GM19397 (cell line): Measurements from ENCODE around the gene NRARP.

Source experiments
- ATAC-seq: cut with Tn5 transposase; IDR thresholded peaks from one replicate; pipeline ENCODE4 v1.9.1; 2021; ENCODE audit warnings: mild to moderate bottlenecking, moderate library complexity; ENCODE audit not compliant: unreplicated experiment

The NRARP gene

DNA sequence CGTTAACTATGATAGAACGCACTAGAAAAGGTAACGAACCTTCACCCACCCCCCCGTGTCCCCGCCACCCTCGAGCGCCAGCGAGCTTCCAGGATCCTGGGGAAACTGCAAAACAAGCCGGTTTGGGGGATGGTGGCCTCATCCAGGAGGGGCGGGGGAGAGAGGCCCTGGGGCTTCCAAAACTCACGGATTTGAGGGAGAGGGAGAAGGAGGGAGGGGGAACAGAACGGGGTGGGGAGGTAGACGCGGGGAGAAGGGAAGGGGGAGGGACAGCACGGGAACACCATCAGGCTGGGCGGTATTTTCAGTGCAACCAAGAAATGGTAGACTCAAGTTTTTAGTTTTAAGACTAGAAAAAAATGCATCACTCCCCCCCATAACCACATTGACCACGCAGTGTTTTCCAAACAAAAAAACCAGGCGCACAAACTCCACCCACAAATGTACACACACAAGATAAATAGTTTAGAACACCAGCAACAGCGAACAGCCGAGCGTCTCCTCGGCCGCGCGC, 1.4 kb downstream of the NRARP start:
- ATAC-seq, result no peak

- no peak for ATAC-seq
These were observed 2.1 kb downstream of the NRARP start for GRCh38 chr9:137299938-137300337.

DNA sequence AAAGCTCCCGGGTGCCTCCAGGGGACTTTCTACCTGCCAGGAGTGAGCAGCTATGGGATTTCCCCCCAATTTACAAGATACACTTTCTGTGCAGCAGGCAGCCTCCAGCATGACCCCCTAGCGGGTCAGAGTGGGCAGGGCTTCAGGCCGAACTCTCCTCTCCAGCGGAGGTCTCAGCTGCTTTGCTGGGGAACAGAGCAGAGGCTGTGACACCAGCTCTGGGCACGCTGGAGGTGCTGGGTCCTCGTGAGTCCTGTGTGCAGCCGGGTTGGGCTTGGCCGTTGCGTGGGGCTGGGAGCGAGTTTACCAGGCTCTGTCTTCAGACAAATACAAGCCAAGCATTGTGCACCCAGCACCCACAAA, 2.9 kb downstream of the NRARP start:
- no peak for ATAC-seq

DNA sequence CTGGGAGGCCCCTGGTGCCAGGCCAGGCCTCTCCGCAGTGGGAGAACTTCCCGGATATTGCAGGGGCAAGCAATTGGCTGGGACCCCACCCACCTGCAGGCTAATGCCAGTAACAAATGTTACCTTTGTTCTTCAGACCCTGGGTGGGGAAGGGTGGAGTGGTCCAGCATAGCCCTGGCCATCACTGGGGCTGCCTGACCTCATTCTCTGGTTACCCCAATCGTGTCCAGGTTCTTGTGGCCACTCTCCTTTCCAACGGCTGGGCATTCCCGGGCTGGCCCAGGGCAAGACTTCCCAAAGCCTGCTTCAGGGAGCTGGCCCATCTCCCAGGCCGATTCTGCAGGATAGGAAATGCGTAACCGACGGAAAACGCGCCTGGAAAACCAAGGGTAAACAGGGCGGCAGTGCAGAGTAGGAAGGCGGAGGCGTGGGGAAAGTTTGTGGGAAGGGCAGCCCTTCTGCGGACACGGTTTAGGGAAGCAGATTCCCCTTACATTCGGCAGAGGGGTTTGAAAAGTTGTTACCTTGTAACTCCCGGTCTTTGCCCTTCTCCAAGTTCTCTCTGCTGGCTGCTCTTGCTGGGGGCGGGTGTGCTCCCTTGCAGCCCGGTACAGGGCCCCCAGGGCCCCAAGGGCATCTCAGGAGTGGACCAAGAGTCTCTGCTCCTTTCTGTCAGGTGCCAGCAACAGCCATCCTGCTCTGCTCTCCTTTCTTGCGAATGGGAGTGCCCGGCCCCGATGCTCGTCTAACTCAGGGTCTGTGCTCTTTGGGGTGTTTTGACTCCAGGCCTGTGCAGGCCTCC, 3.5 kb downstream of the NRARP start:
- ATAC-seq, result no peak

GRCh38 chr9:137297966-137298365, 4.1 kb downstream of the NRARP start:
- no peak for ATAC-seq

DNA sequence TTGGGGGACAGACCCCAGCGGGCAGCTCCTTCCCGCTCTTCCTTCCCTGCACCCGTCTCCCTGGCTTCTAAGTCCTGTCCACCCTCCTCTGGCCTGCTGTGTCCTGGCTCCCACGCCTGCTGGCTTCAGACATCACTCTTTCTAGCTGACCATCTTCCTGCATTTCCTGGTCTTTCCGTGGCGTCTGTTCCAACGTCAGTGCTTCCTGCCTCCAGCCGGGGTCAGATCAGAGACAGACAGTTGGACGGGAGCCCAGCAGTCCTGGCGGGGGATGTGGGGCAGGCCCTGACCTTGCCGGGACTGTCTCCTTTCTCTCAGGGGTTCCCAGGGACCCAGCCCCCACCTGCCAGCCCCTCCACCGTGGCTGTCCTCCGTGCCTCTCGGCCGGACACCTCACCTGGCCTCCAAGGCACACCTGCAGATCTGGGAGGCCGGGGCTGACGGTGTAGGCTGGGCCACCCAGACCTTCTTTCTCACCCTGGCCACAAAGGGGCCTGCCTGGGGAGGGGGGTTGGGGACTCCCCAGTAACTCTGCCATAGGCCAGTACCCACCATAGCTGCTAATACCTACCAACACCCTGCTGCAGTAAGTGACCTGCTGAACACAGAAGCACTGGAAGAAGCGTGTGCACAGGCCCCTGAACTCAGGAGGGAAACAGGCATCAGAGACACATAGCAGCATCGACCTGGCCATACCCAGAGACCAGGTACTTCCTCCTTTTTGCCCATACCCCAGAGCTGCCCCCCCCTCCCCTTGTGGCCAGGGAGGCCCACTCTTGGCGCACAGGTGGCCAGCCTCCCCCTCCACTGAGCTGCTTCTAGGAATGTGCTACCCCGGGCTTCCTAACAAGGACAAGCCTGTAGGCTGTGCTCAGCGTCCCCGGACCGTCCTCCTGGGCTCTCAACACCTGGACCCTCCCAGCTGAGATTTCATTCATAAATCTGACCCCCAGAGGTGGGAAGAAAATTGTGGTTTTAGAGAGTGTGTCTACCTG, 5.1 kb downstream of the NRARP start:
- ATAC-seq, result no peak

DNA sequence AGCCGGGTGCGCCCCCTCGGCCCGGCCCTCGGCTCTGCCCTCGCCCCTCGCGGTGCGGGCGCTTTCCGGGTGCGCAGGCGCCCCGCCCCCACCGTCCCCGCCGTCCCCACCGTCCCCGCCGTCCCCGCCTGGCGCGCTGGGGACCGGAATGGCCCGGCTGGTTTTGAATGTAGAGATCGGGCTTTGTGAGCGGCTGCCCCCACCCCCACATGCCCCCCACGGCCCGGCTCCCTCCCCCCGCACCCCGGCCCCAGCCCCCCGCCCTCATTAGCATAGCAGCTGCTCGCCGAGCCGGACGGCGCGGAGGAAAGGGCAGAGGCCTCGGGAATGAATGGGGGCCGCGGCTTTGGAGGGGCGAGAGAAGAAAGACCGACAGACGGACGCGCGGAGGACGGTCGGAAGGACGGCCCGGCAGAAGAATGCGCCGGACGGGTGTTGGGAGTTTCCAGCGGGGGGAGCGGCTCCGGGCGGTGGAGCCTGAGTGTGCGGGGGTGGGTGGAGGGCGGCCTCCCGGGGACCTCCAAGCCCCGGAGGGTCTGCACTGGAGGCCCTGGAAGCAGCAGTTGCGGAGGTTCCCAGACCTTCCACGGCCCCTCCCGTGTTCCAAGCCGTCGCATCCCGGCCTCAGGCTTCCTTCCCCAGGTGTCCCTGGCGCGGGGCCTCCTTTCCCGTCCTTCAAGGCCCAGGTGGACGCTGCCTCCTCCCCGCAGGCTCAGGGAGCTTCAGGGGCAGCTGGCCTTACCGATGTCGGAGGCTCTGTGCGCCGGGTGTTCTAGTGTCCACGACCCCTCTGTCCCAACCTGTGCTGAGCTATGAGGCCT, 6.0 kb downstream of the NRARP start:
- no peak for ATAC-seq

DNA sequence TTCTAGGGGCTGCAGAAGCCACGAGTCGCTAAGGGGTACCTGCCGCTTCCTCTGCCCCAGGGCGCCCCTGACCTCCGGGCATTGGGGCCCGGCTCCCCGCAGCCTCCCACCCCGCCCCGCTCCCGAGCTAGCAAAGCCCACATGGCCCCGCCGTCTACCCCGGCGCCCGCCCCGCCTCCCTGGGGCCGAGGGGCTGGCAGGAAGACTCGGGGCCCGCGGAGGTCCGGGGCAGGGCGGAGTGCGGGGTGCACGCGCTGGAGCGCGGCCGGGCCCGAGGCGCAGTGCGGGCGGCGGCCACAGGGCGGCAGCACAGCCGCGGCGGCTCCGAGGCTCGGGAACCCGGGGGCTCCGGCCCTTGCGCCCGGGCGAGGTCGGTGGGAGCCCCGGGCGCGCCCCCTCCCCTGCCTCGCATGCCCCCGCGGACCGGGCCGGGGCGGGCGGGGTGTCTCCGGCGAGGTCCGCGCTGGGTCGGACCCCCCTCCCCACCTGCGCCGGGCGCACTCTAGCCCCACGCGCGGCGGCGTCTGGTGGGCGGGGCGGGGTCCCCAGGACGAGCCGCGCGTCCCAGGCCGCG, 6.7 kb downstream of the NRARP start:
- ATAC-seq, result no peak

- no peak for ATAC-seq
These were observed 7.3 kb downstream of the NRARP start for GRCh38 chr9:137294681-137295237.

DNA sequence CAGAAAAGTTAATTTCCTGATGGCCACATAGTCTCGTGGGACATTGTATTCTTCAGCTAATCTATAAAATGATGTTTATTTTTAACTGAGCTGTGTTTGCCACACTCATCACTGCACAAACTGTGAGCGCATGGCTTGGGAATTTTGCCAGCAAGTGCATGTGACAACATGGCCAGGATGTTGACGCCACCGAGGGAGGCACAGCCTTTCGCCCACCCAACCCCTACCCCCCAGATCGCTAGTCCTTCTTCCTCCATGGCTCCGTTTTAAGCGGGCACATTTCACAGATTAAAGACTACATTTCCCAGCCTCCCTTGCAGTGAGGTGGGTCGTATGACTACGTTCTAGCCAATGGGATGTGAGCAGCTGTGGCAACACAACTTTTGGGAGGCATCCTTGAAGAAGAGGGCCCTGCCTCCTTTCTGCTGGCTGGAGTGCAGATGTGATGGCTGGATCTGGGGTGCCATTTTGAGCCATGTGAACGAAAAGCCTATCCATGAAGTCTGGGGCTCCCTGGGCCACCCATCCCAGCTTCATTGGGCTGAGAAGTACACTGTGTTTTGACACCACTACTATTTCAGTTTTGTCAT, 7.9 kb downstream of the NRARP start:
- ATAC-seq, result no peak

DNA sequence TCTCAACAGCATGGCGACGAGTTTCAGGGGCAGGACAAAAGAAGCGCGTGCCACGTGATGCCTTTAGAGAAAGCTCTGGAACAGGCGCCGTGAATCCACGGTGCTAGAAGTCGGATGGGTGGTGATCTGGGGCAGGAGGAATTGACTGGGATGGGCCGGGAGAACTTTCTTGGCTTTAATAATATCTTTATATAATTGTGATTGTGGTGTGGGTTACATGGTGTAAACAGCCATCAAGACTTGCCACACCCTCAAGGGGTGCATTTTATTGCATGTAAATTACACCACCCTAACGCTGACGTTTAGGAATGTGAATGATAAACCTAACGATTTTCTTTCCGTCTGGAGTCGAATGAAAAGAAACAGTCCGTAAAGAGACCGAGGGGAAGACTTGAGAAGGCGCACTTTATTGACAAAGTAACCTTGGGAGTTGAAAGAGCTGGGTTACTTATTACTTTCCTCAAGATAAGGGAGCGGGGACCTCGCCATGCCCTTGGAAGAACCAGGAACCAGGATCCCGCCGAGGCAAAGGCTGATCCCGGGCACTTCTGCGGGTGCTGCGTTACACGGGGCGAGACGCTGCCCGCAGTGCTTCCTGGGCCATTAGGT, 8.5 kb downstream of the NRARP start:
- ATAC-seq, result no peak

DNA sequence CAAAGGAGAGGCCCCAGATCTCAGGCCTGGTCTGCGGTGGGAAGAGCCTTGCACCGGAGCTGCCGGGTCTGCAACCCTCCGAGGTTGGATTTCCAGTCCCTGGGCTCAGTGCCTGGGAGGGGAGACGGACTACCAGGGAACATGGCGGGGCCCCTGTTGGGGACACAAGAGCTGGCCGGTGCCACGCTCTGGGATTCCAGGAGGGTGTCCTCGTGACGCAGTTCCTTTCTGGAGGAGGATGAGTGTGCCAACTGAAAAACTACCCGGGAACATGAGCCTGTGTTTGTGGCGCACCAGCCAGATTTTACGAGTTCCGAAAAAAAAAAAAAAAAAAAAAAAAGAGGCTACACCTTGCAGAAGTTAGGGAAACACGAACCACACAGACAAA, 9.0 kb downstream of the NRARP start:
- ATAC-seq, result no peak

DNA sequence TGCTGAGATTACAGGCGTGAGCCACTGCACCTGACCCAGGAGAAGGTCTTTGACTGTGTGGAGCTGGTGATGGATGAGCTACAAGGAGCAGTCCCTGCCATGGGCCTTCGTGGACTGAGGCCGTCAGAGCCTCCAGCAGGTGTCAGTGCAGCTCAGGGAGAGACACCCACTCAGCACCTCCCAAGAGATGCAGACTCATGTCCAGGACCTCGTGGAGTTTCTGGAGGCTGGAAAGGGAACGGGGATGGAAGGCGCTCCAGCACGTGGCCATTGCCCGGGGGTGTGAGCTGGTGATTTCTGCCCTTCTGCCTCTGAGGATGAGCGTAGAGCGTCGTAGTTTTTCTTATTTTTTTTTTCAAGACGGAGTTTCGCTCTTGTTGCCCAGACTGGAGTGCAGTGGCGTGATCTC, 15.1 kb downstream of the NRARP start:
- ATAC-seq, result no peak

- ATAC-seq, result no peak
These were observed 20.5 kb downstream of the NRARP start for GRCh38 chr9:137281345-137282116.

- ATAC-seq, result no peak
These were observed 21.4 kb downstream of the NRARP start for GRCh38 chr9:137280474-137281344.

DNA sequence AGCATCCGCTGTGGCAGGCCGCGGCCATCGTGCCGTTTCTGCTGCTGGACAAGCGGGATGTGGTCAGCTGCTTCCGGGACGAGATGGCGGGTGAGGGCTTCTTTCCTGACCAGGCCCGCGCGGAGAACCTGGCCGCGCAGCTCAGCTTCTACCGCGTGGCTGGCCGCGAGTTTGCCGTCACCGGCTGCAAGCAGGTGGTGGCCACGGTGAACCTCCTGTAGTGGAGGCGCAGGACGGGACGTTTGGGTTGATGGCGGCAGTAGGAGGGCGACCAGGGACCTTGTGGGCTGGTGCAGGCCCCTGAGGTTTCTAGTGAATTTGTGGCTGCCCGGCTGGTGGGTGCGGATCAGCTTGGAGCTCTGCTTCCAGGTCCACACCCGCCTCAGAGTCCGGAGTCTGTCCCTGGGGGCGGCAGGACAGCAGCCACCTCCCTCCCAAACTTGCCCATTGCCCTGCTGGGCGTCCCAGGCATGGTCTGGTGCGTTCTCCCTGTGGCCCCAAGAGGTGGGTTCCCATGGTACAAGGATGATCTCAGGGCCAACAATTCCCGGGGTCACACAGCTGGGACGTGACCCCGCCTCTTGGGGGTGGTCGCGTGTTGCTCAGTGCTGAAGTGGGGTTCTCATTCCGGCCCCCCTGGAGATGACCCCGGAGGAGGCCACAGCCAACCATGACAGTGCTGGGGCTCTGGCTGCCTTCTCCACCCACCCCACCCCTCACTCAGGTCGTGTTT, 22.2 kb downstream of the NRARP start:
- no peak for ATAC-seq
